GM23338 (cell line): ENCODE data around the gene MAPK11.

Experiments used
- CREB1 ChIP-seq: fragments of 250-450 bp; sonication (Bioruptor Pico); IDR thresholded peaks from 2 replicates; pipeline ENCODE4 v1.5.0; 2020; ENCODE audit warnings: low read depth, mild to moderate bottlenecking, moderate library complexity
- EZH2 ChIP-seq: fragments of 200-600 bp; sonication (generic); IDR thresholded peaks from one replicate; pipeline ENCODE4 v1.8.0; 2017; ENCODE audit warnings: antibody characterized with exemption, mild to moderate bottlenecking, low read depth; ENCODE audit not compliant: unreplicated experiment
- EZH2phosphoT487 ChIP-seq: fragments of 200-600 bp; sonication (generic); IDR thresholded peaks from one replicate; pipeline ENCODE4 v1.8.1; 2018; ENCODE audit warnings: antibody characterized with exemption; ENCODE audit not compliant: unreplicated experiment
- NANOG ChIP-seq: IDR thresholded peaks from 2 replicates; pipeline ENCODE4 v1.6.1; 2016; ENCODE audit warnings: antibody characterized with exemption, borderline replicate concordance
- POLR2AphosphoS5 ChIP-seq: IDR thresholded peaks from 2 replicates; pipeline ENCODE4 v1.6.1; 2016; ENCODE audit warnings: antibody characterized with exemption, low read depth
- REST ChIP-seq: IDR thresholded peaks from one replicate; pipeline ENCODE4 v1.6.1; 2018; ENCODE audit warnings: antibody characterized with exemption; ENCODE audit not compliant: unreplicated experiment
- ZNF114 ChIP-seq: fragments of 250-450 bp; sonication (Bioruptor Pico); IDR thresholded peaks from 2 replicates; pipeline ENCODE4 v1.5.0; 2020; ENCODE audit warnings: mild to moderate bottlenecking, moderate library complexity
- TF ChIP-seq, protein P1 (sequence below), 2 experiments: fragments of 200-600 bp in 1 of 2; sonication (generic) in 1 of 2; conservative IDR thresholded peaks; 2 replicates each; pipeline versions ENCODE4 v1.5.1 to v1.6.1; 2016 to 2017; ENCODE audit warnings: antibody characterized with exemption in 2 of 2, low read depth in 2 of 2, mild to moderate bottlenecking in 2 of 2, moderate library complexity in 1 of 2
- TF ChIP-seq, protein P2 (sequence below): IDR thresholded peaks from 2 replicates; pipeline ENCODE4 v1.6.1; 2016; ENCODE audit warnings: antibody characterized with exemption

- TF ChIP-seq, protein P1, sequence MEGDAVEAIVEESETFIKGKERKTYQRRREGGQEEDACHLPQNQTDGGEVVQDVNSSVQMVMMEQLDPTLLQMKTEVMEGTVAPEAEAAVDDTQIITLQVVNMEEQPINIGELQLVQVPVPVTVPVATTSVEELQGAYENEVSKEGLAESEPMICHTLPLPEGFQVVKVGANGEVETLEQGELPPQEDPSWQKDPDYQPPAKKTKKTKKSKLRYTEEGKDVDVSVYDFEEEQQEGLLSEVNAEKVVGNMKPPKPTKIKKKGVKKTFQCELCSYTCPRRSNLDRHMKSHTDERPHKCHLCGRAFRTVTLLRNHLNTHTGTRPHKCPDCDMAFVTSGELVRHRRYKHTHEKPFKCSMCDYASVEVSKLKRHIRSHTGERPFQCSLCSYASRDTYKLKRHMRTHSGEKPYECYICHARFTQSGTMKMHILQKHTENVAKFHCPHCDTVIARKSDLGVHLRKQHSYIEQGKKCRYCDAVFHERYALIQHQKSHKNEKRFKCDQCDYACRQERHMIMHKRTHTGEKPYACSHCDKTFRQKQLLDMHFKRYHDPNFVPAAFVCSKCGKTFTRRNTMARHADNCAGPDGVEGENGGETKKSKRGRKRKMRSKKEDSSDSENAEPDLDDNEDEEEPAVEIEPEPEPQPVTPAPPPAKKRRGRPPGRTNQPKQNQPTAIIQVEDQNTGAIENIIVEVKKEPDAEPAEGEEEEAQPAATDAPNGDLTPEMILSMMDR (conservative IDR thresholded peaks at IDR 0.05; ENCODE audit: low read depth in 2 of 2), result no peak
- no peak for TF ChIP-seq POLR2AphosphoS5
- no peak for TF ChIP-seq EZH2phosphoT487
- TF ChIP-seq EZH2, result no peak
- TF ChIP-seq CREB1 (CRISPR knock-in tag), result no peak
- no peak for TF ChIP-seq REST
- TF ChIP-seq, protein P2, sequence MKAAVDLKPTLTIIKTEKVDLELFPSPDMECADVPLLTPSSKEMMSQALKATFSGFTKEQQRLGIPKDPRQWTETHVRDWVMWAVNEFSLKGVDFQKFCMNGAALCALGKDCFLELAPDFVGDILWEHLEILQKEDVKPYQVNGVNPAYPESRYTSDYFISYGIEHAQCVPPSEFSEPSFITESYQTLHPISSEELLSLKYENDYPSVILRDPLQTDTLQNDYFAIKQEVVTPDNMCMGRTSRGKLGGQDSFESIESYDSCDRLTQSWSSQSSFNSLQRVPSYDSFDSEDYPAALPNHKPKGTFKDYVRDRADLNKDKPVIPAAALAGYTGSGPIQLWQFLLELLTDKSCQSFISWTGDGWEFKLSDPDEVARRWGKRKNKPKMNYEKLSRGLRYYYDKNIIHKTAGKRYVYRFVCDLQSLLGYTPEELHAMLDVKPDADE, result no peak
- TF ChIP-seq NANOG, result no peak
- no peak for TF ChIP-seq ZNF114 (CRISPR knock-in tag)
These were observed 1.5 kb downstream of the MAPK11 start for GRCh38 chr22:50268655-50269113.
